Measurements from ENCODE around the gene LAMB4.

LAMB4 gene

DNA sequence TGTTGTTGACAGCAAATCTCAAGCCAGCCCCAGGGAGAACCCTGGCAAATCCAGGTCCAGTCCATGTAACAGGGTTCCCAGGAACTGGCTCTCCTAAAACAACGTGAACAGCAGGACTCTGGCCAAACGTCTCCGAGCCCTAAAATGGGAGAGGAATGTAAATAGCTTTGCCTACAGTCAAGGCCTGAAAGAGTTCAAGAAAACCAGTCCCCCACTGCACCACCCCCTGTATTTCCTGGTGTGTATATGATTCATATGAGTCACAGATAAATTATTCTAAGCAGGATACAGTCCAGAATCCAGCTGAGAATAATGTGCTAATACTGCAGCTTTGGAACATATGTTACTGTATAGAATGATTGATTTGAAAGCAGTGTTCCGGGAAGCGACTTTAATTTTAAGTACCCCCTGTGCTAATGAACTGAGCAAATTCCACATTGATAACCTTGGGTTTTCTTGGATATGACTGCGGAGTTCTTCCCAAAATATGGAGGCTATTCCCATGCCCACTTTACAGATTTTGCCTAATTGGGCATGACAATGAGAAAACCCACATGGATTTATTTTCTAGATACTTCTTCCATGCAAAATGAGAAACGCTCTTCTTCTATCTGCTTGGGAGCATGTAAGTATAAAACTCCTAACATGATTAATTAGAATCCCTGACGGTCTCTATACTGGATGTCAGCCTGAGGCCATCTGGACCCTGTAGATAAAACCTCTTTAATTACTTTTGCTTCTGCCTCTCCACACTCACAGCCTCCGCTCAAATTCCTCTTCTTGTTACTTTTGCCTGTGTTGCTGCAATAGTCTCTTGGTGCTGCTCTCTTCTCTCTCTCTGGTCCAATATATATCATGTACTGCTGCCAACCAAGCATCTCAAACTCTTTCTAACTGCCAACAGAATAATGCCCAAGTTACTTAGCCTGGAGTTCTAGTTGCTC, 50.2 kb downstream of the LAMB4 start:
- Histone ChIP-seq H3K27ac (ENCODE audit: low read depth, low read length, poor library complexity, severe bottlenecking) (no peak overlapping the region), H4K20me1 (ENCODE audit: insufficient read depth, low read length) (no peaks in the 10 kb centered on the region), H3K9me3 (ENCODE audit: low read length) (no peaks in the 10 kb centered on the region), H3K4me1 (ENCODE audit: insufficient read depth, low read length, severe bottlenecking) (no peaks in the 10 kb centered on the region), H3K79me2 (ENCODE audit: insufficient read depth, low read length) (no peaks in the 10 kb centered on the region), H3K4me2 (ENCODE audit: low read length) (no peak overlapping the region), H3K36me3 (ENCODE audit: insufficient read depth, low read length) (no peaks in the 10 kb centered on the region), H2AFZ (ENCODE audit: low read length) (no peak overlapping the region), H3K27me3 (ENCODE audit: insufficient read depth, low read length) (no peaks in the 10 kb centered on the region), H3K9ac (ENCODE audit: low read length) (no peak overlapping the region), H3F3A (ENCODE audit: insufficient read depth, low read length) (no peaks in the 10 kb centered on the region), H3K4me3 (ENCODE audit: low read depth, low read length, poor library complexity, severe bottlenecking) (no peak overlapping the region), H3K9me2 (ENCODE audit: low read depth, low read length) (no peaks in the 10 kb centered on the region)
- TF ChIP-seq CTCF (IDR thresholded peaks at IDR 0.05; ENCODE audit: low read length): no peak
- TF ChIP-seq EZH2 (IDR thresholded peaks at IDR 0.05; ENCODE audit: borderline replicate concordance, low read length): no peak

DNA sequence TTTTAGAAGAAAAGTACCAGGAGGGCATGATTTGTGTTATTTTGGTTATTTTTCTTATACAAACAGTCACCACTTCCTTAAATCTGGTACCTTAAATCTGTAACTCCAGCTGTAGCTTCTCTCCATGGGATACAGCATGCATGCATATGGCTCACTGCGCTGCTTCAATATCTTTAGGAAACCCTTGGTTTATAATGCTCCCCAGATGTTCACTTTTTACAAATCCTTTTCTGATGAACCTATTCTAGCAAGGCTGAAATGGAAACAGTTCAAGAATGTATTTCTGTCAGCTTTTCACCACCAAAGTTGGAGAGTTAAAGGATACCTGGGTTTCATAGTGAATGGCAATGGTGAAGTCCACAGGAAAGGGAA, 50.9 kb downstream of the LAMB4 start:
- no peaks in the 10 kb centered on the region for H3K27me3 ChIP-seq (ENCODE audit: insufficient read depth, low read length)
- H3K9me2 ChIP-seq (ENCODE audit: low read depth, low read length): no peaks in the 10 kb centered on the region
- no peak overlapping the region for H3K4me3 ChIP-seq (ENCODE audit: low read depth, low read length, poor library complexity, severe bottlenecking)
- H3F3A ChIP-seq (ENCODE audit: insufficient read depth, low read length): no peaks in the 10 kb centered on the region
- no peaks in the 10 kb centered on the region for H4K20me1 ChIP-seq (ENCODE audit: insufficient read depth, low read length)
- no peaks in the 10 kb centered on the region for H3K36me3 ChIP-seq (ENCODE audit: insufficient read depth, low read length)
- no peak for TF ChIP-seq EZH2 (IDR thresholded peaks at IDR 0.05; ENCODE audit: borderline replicate concordance, low read length)
- TF ChIP-seq CTCF (IDR thresholded peaks at IDR 0.05; ENCODE audit: low read length): no peak
- no peak overlapping the region for H3K27ac ChIP-seq (ENCODE audit: low read depth, low read length, poor library complexity, severe bottlenecking)
- H2AFZ ChIP-seq (ENCODE audit: low read length): no peak overlapping the region
- no peaks in the 10 kb centered on the region for H3K79me2 ChIP-seq (ENCODE audit: insufficient read depth, low read length)
- no peaks in the 10 kb centered on the region for H3K9me3 ChIP-seq (ENCODE audit: low read length)
- no peak overlapping the region for H3K4me2 ChIP-seq (ENCODE audit: low read length)
- H3K4me1 ChIP-seq (ENCODE audit: insufficient read depth, low read length, severe bottlenecking): no peaks in the 10 kb centered on the region
- no peak overlapping the region for H3K9ac ChIP-seq (ENCODE audit: low read length)

- Histone ChIP-seq H3K4me2 (ENCODE audit: low read length) (no peak overlapping the region), H4K20me1 (ENCODE audit: insufficient read depth, low read length) (no peaks in the 10 kb centered on the region), H3K9me3 (ENCODE audit: low read length) (no peaks in the 10 kb centered on the region), H3K4me3 (ENCODE audit: low read depth, low read length, poor library complexity, severe bottlenecking) (no peak overlapping the region), H3K36me3 (ENCODE audit: insufficient read depth, low read length) (no peaks in the 10 kb centered on the region), H3K79me2 (ENCODE audit: insufficient read depth, low read length) (no peaks in the 10 kb centered on the region), H3K4me1 (ENCODE audit: insufficient read depth, low read length, severe bottlenecking) (no peaks in the 10 kb centered on the region), H2AFZ (ENCODE audit: low read length) (no peak overlapping the region), H3F3A (ENCODE audit: insufficient read depth, low read length) (no peaks in the 10 kb centered on the region), H3K9ac (ENCODE audit: low read length) (no peak overlapping the region), H3K27me3 (ENCODE audit: insufficient read depth, low read length) (no peaks in the 10 kb centered on the region), H3K9me2 (ENCODE audit: low read depth, low read length) (no peaks in the 10 kb centered on the region), H3K27ac (ENCODE audit: low read depth, low read length, poor library complexity, severe bottlenecking) (no peak overlapping the region)
- TF ChIP-seq CTCF (IDR thresholded peaks at IDR 0.05; ENCODE audit: low read length) (no peak), EZH2 (IDR thresholded peaks at IDR 0.05; ENCODE audit: borderline replicate concordance, low read length) (no peak)
Measured at GRCh38 chr7:108078691-108079090, 51.5 kb downstream of the LAMB4 start.

Data from OCI-LY1 (cell line).